GM04503 (cell line): Measurements from ENCODE around the gene ERH.
"Not testable (repeated sequence)": the region's sequence is repeated elsewhere in the genome, so short reads cannot be mapped to it uniquely, and the experiment has no call there.

Experiments used
- DNase-seq: peaks from one replicate; pipeline ENCODE4 v3.0.0-alpha.2; 2012; ENCODE audit warnings: low read depth

ERH gene

GRCh38 chr14:69398053-69398817 is at the start of gene ERH, which contains the start of gene SLC39A9:
ERH (minus strand) TSS chr14:69398299; CDS start chr14:69398233, 66 bp downstream.
SLC39A9 (plus strand) TSS chr14:69398692; CDS start chr14:69399370, 678 bp downstream.
- peak; percentile 93 for DNase-seq

DNA sequence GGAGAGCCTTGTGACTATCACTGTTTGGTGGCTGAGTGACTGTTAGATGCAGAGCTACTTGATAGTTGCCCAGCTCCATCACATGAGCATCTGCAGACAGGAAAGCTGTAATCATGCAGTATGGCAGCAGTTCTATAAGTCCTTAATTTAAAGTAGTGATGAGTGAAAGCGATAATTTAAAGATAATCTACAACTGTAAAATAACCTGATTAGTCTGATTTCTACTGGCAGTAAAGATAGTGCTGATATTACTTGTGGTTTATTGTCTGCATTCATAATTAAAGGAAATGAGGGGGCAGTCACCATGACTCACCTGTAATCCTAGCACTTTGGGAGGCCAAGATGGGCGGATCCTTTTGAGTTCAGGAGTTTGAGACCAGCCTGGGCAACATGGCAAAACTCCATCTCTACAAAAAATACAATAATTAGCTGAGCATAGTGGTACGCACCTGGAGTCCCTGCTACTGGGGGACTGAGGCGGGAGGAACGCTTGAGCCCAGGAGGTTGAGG is 45.3 kb upstream of the ERH start:
- no peak for DNase-seq

DNA sequence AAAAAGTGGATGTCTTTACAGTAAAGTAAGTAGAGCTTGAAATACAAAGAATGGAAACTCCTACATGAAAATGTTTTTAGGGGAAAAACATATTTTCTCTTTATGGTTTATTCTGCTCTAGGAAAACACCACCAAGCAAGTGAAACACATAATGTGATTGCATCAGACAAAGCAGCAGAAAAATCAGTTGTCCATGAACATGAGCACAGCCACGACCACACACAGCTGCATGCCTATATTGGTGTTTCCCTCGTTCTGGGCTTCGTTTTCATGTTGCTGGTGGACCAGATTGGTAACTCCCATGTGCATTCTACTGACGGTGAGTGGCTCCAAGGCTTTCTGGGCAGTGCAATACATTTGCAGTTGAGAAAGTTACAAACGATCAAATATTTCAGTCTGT is 43.8 kb upstream of the ERH start:
- no peak for DNase-seq

DNA sequence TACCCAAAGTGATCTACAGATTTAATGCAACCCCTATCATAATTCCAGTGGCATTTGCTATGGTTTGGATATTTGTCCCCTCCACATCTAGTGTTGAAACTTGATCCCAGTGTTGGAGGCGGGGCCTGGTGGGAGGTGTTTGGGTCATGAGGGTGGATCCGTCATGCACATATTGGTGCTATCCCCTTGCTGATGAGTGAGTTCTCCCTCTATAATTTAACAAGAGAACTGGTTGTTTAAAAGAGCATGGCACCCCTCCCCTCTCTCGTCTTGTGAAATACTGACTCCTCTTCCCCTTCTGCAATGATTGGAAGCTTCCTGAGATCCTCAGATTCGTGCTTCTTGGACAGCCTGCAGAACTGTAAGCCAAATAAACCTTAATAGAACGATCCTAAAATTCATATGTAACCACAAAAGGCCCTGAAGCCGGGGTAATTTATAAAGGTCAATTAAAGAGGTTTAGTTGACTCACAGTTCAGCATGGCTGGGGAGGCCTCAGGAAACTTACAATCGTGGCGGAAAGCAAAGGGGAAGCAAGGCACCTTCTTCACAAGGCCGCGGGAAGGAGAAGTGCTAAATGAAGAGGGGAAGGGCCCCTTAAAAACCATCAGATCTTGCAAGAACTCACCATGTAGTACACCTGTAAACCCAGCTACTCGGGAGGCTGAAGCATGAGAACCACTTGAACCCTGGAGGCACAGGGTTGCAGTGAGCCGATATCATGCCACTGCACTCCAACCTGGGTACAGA is 41.6 kb upstream of the ERH start:
- DNase-seq: no peak

GRCh38 chr14:69432364-69432763 is 34.3 kb upstream of the ERH start:
- no peak for DNase-seq

- DNase-seq: no peak
Measured at GRCh38 chr14:69430306-69430939, 32.3 kb upstream of the ERH start.

- no peak for DNase-seq
Measured at GRCh38 chr14:69429643-69430042, 31.5 kb upstream of the ERH start.

GRCh38 chr14:69428289-69428998 is 30.3 kb upstream of the ERH start:
- no peak for DNase-seq

GRCh38 chr14:69427596-69427995 is 29.5 kb upstream of the ERH start:
- DNase-seq: no peak

DNA sequence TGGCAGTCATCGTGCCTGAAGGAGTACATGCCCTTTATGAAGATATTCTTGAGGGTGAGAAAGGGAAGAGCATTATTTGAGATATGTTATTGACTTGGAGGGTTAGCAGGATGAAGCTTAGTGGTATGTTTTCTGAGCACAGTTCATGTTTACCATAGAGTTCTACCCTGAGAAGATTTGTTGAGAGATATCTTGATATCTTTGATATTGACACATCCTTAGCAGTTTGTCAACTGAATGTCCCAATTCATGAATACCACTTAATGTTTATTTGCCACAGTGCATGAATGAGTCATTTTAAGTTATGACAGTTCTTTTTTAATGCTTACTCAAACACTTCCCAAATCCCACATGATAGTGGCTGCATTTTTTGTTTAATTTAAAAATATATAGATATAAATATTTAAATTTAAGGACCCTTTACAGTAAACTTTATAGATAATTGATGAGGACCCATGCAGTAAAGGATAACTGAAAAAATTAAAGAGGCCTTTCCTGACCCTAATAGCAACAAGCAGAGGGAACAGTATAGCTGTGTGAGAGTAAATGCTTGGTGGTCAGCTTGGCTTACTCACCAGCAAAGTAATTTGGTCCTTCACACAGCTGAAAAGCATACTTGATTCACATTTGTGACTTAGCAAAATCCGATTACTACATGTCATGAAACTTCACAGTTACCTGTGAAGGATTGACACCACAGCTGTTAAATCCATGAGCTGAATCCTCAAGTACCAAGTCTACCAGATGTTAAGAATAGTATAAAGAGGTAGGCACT is 26.2 kb upstream of the ERH start:
- DNase-seq: no peak

- DNase-seq: no peak
Measured at GRCh38 chr14:69423279-69423678, 25.2 kb upstream of the ERH start.

DNA sequence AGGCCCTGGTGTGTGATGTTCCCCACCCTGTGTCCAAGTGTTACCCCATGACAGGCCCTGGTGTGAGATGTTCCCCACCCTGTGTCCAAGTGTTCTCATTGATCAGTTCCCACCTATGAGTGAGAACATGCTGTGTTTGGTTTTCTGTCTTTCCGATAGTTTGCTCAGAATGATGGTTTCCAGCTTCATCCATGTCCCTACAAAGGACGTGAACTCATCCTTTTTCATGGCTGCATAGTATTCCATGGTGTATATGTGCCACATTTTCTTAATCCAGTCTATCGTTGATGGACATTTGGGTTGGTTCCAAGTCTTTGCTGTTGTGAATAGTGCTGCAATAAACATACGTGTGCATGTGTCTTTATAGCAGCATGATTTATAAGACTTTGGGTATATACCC is 18.0 kb upstream of the ERH start:
- not testable (repeated sequence) for DNase-seq

GRCh38 chr14:69413483-69413882 is 15.4 kb upstream of the ERH start:
- no peak for DNase-seq

DNA sequence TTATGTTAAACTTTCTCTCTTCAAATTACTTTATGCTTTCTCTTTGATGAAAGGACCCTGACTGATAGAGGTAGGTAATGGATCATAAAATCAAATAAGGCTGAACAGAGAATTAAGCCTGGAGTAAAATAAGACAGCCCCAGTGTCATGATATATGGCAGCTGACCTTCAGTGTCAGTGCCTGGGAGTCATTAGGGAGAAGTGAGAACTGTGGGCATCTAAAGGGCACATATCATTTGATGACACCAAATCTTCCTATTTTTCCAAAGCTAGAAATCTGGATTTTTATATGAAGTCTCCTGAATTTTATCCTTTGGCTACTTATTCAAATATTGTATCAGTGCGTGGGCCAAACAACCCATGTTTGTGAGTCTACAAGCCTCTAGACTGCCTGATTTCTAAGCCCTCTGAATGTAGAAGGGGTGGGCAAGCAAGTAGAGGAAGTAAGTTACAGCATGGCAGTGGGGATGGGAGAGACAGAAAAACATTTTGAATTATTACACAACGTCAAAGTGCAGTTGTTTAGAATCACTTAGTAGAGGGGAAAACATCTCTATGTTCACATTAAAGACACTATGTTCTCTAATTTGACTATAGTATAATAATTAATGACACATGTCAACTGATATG is 10.3 kb upstream of the ERH start:
- DNase-seq: no peak

DNA sequence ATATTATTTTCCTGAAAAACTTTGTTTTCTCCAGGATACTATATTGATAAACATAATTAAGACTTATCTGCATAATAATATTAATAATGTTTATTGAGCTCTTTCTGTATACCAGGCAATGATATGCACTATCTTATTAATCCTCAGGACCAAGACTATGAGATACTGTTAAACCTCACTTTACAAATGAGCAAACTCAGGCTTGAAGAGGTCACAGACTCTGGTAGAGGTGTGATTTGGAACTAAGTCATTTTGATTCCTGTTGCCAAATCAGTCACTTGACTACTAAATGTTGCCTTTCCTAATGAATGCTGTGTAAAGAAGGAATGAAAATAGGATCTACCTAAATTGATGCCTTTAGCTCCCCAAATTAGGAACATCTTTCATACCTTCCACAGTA is 7.7 kb upstream of the ERH start:
- no peak for DNase-seq

GRCh38 chr14:69404883-69405282 is 6.8 kb upstream of the ERH start:
- DNase-seq: no peak

GRCh38 chr14:69404478-69404877 is 6.4 kb upstream of the ERH start:
- no peak for DNase-seq

GRCh38 chr14:69401841-69402240 is 3.7 kb upstream of the ERH start:
- DNase-seq: no peak

GRCh38 chr14:69400154-69400553 is 2.1 kb upstream of the ERH start:
- DNase-seq: no peak

DNA sequence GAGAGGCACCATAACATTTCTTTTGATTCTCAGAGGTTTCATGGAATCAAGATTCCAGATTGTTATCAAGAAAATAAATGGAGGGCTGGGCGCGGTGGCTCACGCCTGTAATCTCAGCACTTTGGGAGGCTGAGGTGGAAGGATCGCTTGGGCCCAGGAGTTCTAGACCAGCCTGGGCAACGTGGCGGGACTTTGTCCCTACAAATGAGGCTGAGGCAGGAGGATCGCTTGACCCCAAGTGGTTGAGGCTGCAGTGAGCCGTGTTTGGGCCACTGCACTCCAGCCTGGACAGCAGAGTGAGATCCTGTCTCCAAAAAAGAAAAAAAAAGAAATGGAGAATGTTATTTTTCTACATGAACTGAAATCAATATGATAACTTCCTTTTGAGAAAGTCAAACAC is 1.7 kb upstream of the ERH start:
- no peak for DNase-seq

DNA sequence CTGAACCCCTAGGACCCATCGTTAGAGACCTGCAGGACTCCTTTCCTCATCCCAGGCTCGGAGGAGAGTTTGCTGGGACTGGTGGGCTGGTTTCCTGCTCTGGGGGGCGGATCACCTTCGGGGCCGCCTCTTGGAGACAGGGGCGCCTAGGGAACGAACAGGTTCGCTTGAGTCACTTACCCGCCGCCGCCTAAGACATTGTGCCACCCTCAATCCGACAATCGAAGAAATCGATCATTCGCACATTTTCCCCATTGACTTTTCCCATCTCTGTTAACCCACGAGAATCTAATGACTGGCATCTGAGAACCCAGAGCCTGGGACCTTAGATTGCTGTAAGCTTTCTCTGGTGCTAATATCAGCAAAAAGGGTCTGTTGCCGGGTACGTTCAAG is 715 bp upstream of the ERH start:
- no peak for DNase-seq
